Measurements from ENCODE around the gene SAT2. TPM values are rescaled to one million over a fixed set of nuclear protein-coding genes. Genes with fewer than 3 reads are reported as not detected.

SAT2 gene
- total RNA-seq, 1 donor from 2014 or later: 47.2 TPM

DNA sequence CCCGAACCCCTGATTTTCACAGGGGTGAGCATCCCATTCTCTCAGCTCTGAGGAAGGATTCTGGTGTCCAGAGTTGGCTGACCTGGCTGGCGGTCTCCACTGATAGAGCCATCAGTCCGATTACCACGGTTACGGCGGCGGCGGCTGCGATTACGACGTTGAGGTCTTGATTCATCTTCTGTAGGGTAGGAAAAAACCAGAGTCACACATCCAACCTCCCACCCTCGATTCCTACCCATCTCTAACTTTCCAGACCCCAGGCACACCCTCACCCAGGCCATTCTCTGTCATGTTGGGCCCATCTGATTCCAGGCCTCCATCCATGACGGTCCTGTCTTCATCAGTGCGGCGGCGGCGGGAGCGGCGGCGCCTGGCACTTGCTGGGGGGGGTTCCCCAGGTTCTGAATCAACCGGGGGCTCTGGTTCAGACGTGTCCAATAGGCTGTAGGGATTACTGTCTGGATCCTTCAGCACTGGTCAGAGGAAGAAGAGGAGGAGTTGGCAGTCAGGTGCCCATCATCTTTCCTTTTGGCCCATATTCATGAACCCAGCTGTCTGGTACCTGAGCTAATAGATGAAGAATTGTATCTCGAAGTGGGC lies 35.1 kb downstream of the SAT2 start:
- DNase-seq (ENCODE audit: low read depth): no peak
- Mint-ChIP-seq H3K4me1 (ENCODE audit: low read depth, unreplicated experiment) (peaks cover 27% of the 10 kb centered on the region), H3K27ac (ENCODE audit: unreplicated experiment) (peak overlapping the region; percentile 20), H3K27me3 (ENCODE audit: low read depth, unreplicated experiment) (no peaks in the 10 kb centered on the region), H3K9me3 (ENCODE audit: unreplicated experiment) (no peaks in the 10 kb centered on the region), H3K4me3 (ENCODE audit: unreplicated experiment) (peak overlapping the region; percentile 54), H3K36me3 (ENCODE audit: low read depth, unreplicated experiment) (peaks cover 30% of the 10 kb centered on the region)
- Histone ChIP-seq H3K36me3 (ENCODE audit: insufficient read depth, low read length) (peaks cover 44% of the 10 kb centered on the region), H3K9me3 (ENCODE audit: insufficient read depth, low read depth, low read length) (no peaks in the 10 kb centered on the region), H3K27me3 (ENCODE audit: insufficient read depth, low read length) (no peaks in the 10 kb centered on the region), H4K20me1 (ENCODE audit: insufficient read depth, low read length) (peaks cover 44% of the 10 kb centered on the region), H3K4me3 (ENCODE audit: insufficient read depth, low read depth, low read length) (no peak overlapping the region), H3K9ac (ENCODE audit: low read length) (no peak overlapping the region), H3K4me2 (ENCODE audit: low read length) (no peak overlapping the region), H2AFZ (ENCODE audit: low read depth, low read length) (no peak overlapping the region), H3K4me1 (ENCODE audit: insufficient read depth, low read length) (peaks cover 38% of the 10 kb centered on the region), H3K27ac (ENCODE audit: low read depth, low read length) (no peak overlapping the region), H3K79me2 (ENCODE audit: insufficient read depth, low read length) (peaks cover 20% of the 10 kb centered on the region)
- no peak for FAIRE-seq
- TF ChIP-seq, protein P1, sequence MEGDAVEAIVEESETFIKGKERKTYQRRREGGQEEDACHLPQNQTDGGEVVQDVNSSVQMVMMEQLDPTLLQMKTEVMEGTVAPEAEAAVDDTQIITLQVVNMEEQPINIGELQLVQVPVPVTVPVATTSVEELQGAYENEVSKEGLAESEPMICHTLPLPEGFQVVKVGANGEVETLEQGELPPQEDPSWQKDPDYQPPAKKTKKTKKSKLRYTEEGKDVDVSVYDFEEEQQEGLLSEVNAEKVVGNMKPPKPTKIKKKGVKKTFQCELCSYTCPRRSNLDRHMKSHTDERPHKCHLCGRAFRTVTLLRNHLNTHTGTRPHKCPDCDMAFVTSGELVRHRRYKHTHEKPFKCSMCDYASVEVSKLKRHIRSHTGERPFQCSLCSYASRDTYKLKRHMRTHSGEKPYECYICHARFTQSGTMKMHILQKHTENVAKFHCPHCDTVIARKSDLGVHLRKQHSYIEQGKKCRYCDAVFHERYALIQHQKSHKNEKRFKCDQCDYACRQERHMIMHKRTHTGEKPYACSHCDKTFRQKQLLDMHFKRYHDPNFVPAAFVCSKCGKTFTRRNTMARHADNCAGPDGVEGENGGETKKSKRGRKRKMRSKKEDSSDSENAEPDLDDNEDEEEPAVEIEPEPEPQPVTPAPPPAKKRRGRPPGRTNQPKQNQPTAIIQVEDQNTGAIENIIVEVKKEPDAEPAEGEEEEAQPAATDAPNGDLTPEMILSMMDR (IDR thresholded peaks at IDR 0.05; ENCODE audit: insufficient read depth, low read depth, low read length): no peak
- no peak for TF ChIP-seq EZH2 (IDR thresholded peaks at IDR 0.05; ENCODE audit: insufficient read depth, low read length)

DNA sequence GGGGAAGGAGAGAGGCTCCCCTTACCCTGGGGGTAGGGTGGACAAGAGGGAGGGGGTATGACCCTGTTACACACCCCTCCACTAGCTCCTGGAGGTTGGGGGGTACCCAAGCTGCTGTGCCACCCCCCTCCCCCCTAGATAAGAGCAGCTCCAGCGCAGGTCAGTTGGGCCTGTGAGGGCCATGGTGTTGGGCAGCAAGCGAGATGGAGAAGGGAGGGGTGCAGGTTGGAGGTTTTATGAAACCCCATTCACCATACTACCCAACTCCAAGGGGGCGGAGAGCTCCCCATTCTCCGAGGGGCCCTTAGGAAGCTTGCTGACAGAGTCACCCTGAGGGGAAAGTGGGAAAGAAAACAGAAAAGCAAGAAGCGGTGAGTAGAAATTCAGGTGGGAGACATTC lies 36.0 kb downstream of the SAT2 start:
- Histone ChIP-seq H3K27me3 (ENCODE audit: insufficient read depth, low read length) (no peaks in the 10 kb centered on the region), H2AFZ (ENCODE audit: low read depth, low read length) (no peak overlapping the region), H3K4me3 (ENCODE audit: insufficient read depth, low read depth, low read length) (no peak overlapping the region), H3K9ac (ENCODE audit: low read length) (peak overlapping the region; percentile 76), H3K79me2 (ENCODE audit: insufficient read depth, low read length) (peaks cover 21% of the 10 kb centered on the region), H3K9me3 (ENCODE audit: insufficient read depth, low read depth, low read length) (no peaks in the 10 kb centered on the region), H3K4me1 (ENCODE audit: insufficient read depth, low read length) (peaks cover 46% of the 10 kb centered on the region), H3K36me3 (ENCODE audit: insufficient read depth, low read length) (peaks cover 38% of the 10 kb centered on the region), H3K27ac (ENCODE audit: low read depth, low read length) (no peak overlapping the region), H4K20me1 (ENCODE audit: insufficient read depth, low read length) (peaks cover 45% of the 10 kb centered on the region), H3K4me2 (ENCODE audit: low read length) (no peak overlapping the region)
- FAIRE-seq: no peak
- no peak for TF ChIP-seq EZH2 (IDR thresholded peaks at IDR 0.05; ENCODE audit: insufficient read depth, low read length)
- TF ChIP-seq, protein P1 (IDR thresholded peaks at IDR 0.05; ENCODE audit: insufficient read depth, low read depth, low read length): no peak
- no peaks in the 10 kb centered on the region for H3K27me3 Mint-ChIP-seq (ENCODE audit: low read depth, unreplicated experiment)
- peak overlapping the region; percentile 85 for H3K27ac Mint-ChIP-seq (ENCODE audit: unreplicated experiment)
- DNase-seq (ENCODE audit: low read depth): no peak
- no peak overlapping the region for H3K4me3 Mint-ChIP-seq (ENCODE audit: unreplicated experiment)
- peaks cover 30% of the 10 kb centered on the region for H3K36me3 Mint-ChIP-seq (ENCODE audit: low read depth, unreplicated experiment)
- H3K4me1 Mint-ChIP-seq (ENCODE audit: low read depth, unreplicated experiment): peaks cover 36% of the 10 kb centered on the region
- H3K9me3 Mint-ChIP-seq (ENCODE audit: unreplicated experiment): no peaks in the 10 kb centered on the region

DNA sequence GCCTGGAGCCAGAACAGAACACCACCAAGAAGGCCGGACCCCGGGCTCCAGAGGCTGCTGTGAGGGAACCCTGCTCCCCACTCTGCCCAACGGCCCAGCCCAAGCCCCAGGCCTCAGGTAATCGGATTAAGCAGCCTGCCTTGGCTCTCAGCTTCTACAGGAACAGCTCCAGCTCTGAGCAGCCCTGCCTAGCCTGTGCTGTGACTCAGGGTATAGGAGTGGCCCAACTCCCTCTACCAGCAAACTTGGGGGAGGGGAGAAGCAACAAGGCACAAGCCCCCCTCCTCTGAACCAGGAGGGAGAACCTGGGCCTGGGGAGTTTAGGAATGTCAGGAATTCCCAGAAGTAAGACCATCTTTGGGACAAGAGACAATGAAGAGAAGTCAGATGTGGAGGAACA lies 36.9 kb downstream of the SAT2 start:
- no peaks in the 10 kb centered on the region for H3K27me3 Mint-ChIP-seq (ENCODE audit: low read depth, unreplicated experiment)
- no peaks in the 10 kb centered on the region for H3K9me3 Mint-ChIP-seq (ENCODE audit: unreplicated experiment)
- Histone ChIP-seq H3K4me2 (ENCODE audit: low read length) (peak overlapping the region; percentile 76), H2AFZ (ENCODE audit: low read depth, low read length) (no peak overlapping the region), H3K27ac (ENCODE audit: low read depth, low read length) (peak overlapping the region; percentile 82), H3K4me1 (ENCODE audit: insufficient read depth, low read length) (peaks cover 50% of the 10 kb centered on the region), H3K9me3 (ENCODE audit: insufficient read depth, low read depth, low read length) (no peaks in the 10 kb centered on the region), H3K9ac (ENCODE audit: low read length) (peak overlapping the region; percentile 76), H3K4me3 (ENCODE audit: insufficient read depth, low read depth, low read length) (no peak overlapping the region), H3K36me3 (ENCODE audit: insufficient read depth, low read length) (peaks cover 31% of the 10 kb centered on the region), H3K27me3 (ENCODE audit: insufficient read depth, low read length) (no peaks in the 10 kb centered on the region), H4K20me1 (ENCODE audit: insufficient read depth, low read length) (peaks cover 41% of the 10 kb centered on the region), H3K79me2 (ENCODE audit: insufficient read depth, low read length) (peaks cover 28% of the 10 kb centered on the region)
- peak; percentile 60 for DNase-seq (ENCODE audit: low read depth)
- H3K36me3 Mint-ChIP-seq (ENCODE audit: low read depth, unreplicated experiment): peaks cover 29% of the 10 kb centered on the region
- H3K4me1 Mint-ChIP-seq (ENCODE audit: low read depth, unreplicated experiment): peaks cover 41% of the 10 kb centered on the region
- H3K4me3 Mint-ChIP-seq (ENCODE audit: unreplicated experiment): peak overlapping the region; percentile 54
- peak overlapping the region; percentile 85 for H3K27ac Mint-ChIP-seq (ENCODE audit: unreplicated experiment)
- TF ChIP-seq, protein P1 (IDR thresholded peaks at IDR 0.05; ENCODE audit: insufficient read depth, low read depth, low read length): no peak
- no peak for FAIRE-seq
